ENCODE measurements around the gene TNNT1.

- TF ChIP-seq, protein P1, sequence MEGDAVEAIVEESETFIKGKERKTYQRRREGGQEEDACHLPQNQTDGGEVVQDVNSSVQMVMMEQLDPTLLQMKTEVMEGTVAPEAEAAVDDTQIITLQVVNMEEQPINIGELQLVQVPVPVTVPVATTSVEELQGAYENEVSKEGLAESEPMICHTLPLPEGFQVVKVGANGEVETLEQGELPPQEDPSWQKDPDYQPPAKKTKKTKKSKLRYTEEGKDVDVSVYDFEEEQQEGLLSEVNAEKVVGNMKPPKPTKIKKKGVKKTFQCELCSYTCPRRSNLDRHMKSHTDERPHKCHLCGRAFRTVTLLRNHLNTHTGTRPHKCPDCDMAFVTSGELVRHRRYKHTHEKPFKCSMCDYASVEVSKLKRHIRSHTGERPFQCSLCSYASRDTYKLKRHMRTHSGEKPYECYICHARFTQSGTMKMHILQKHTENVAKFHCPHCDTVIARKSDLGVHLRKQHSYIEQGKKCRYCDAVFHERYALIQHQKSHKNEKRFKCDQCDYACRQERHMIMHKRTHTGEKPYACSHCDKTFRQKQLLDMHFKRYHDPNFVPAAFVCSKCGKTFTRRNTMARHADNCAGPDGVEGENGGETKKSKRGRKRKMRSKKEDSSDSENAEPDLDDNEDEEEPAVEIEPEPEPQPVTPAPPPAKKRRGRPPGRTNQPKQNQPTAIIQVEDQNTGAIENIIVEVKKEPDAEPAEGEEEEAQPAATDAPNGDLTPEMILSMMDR (IDR thresholded peaks at IDR 0.05) = no peak
- TF ChIP-seq POLR2A (IDR thresholded peaks at IDR 0.05) = no peak
These were observed 61.0 kb downstream of the TNNT1 start for GRCh38 chr19:55088021-55088451.
